Smooth muscle cell (in vitro differentiated cells): ENCODE measurements around the gene PRDM16. TPM values are rescaled to one million over a fixed set of nuclear protein-coding genes. Genes with fewer than 3 reads are reported as not detected.

Experiments used
- DNase-seq: peaks from one replicate; lab custom pipeline; 2025; ENCODE audit not compliant: unreplicated experiment; lab: John Stamatoyannopoulos, UW
- H2AFZ ChIP-seq: fragments of 200-600 bp; sonication (generic); 2 replicates; pipeline ENCODE4 v1.6.0; 2016; ENCODE audit warnings: antibody characterized with exemption, low read depth, mild to moderate bottlenecking
- H3F3A ChIP-seq: fragments of 200-600 bp; sonication (generic); 2 replicates; pipeline ENCODE4 v1.6.0; 2017; ENCODE audit warnings: antibody characterized with exemption, low read depth
- H3K27ac ChIP-seq: fragments of 200-600 bp; sonication (generic); 2 replicates; pipeline ENCODE4 v1.5.1; 2016; ENCODE audit warnings: low read depth, mild to moderate bottlenecking
- H3K27me3 ChIP-seq: fragments of 200-600 bp; sonication (generic); 2 replicates; pipeline ENCODE4 v1.6.1; 2016; ENCODE audit warnings: low read depth, mild to moderate bottlenecking
- H3K36me3 ChIP-seq: fragments of 200-600 bp; sonication (generic); 2 replicates; pipeline ENCODE4 v1.5.1; 2016; ENCODE audit warnings: low read depth
- H3K4me1 ChIP-seq: fragments of 200-600 bp; sonication (generic); 2 replicates; pipeline ENCODE4 v1.5.1; 2016; ENCODE audit warnings: low read depth
- H3K4me2 ChIP-seq: fragments of 200-600 bp; sonication (generic); 2 replicates; pipeline ENCODE4 v1.6.0; 2016; ENCODE audit warnings: mild to moderate bottlenecking
- H3K4me3 ChIP-seq: fragments of 200-600 bp; sonication (generic); 2 replicates; pipeline ENCODE4 v1.5.1; 2016; ENCODE audit warnings: mild to moderate bottlenecking
- H3K79me2 ChIP-seq: fragments of 200-600 bp; sonication (generic); 2 replicates; pipeline ENCODE4 v1.6.0; 2016; ENCODE audit warnings: low read depth, mild to moderate bottlenecking
- H3K9ac ChIP-seq: fragments of 200-600 bp; sonication (generic); 2 replicates; pipeline ENCODE4 v1.6.0; 2016; ENCODE audit warnings: low read depth
- H3K9me3 ChIP-seq: fragments of 200-600 bp; sonication (generic); replicated peaks from 2 replicates; pipeline ENCODE4 v1.5.1; 2016; ENCODE audit warnings: low read depth
- H4K20me1 ChIP-seq: fragments of 200-600 bp; sonication (generic); 2 replicates; pipeline ENCODE4 v1.6.0; 2016; ENCODE audit warnings: low read depth
- CTCF ChIP-seq: fragments of 200-600 bp; sonication (generic); IDR thresholded peaks from 2 replicates; pipeline ENCODE4 v1.5.1; 2017; ENCODE audit warnings: borderline replicate concordance, mild to moderate bottlenecking, antibody characterized with exemption; ENCODE audit not compliant: insufficient read depth, poor library complexity, severe bottlenecking
- WGBS: methylation state at CpG from one replicate; pipeline ENCODE4 v1.1.7; 2016; ENCODE audit warnings: low lambda C conversion rate; 5-methylcytosine and 5-hydroxymethylcytosine counted together
- polyA plus RNA-seq: library from polyadenylated mRNA; unstranded; fragments of >200 nt; fragmentation: Nextera tagmentation; extraction: Ambion mirVana; gene quantifications from 2 replicates; pipeline ENCODE4 v1.2.1, GENCODE V29; 2016
- total RNA-seq: library from RNA; depleted of rRNA; stranded (reverse); fragments of >200 nt; gene quantifications from 2 replicates; pipeline ENCODE4 v1.2.3, GENCODE V29; 2014

The PRDM16 gene
- total and polyA plus RNA-seq, 2 experiments from 2014 or later = 0.72 to 1.3 TPM

DNA sequence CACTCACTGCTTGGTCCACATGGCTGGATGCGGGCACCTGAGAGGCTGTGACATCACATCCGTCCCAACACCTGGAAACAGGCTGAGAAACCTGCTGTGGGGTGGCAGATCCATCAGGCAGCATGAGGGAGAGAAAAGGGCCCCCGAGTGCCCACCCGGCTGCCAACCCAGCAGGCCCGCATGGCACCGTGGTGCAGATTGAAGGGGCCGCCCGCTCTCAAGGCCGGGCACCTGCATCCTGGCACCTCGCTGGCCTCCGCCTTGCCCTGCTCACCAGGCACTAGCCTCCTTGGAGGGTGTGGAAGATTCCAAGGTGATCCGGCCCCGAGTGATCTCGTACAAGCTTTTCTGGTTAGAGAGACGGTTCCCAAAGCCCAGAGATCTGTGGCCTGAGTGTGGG is 110.5 kb downstream of the PRDM16 start:
- Histone ChIP-seq H3K27ac (no peak overlapping the region), H3K27me3 (no peaks in the 10 kb centered on the region), H4K20me1 (no peaks in the 10 kb centered on the region), H3K4me3 (no peak overlapping the region), H3K36me3 (no peaks in the 10 kb centered on the region), H2AFZ (no peak overlapping the region), H3K9me3 (no peaks in the 10 kb centered on the region), H3F3A (no peaks in the 10 kb centered on the region), H3K4me1 (no peaks in the 10 kb centered on the region), H3K79me2 (no peaks in the 10 kb centered on the region), H3K9ac (no peak overlapping the region), H3K4me2 (no peak overlapping the region)
- DNase-seq = no peak
- no peak for TF ChIP-seq CTCF
- 97% methylated on average over 15 of the region's 15 CpGs for WGBS

DNA sequence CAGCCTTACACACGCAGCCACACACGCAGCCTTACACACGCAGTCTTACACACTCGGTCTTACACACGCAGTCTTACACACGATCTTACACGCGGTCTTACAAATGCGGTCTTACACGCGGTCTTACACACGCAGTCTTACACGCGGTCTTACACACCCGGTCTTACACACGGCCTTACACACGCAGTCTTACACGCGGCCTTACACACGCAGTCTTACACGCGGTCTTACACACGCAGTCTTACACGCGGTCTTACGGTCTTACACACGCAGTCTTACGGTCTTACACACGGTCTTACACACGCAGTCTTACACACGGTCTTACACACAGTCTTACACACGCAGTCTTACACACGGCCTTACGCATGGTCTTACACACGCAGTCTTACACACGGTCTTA is 111.9 kb downstream of the PRDM16 start:
- H4K20me1 ChIP-seq = no peaks in the 10 kb centered on the region
- no peaks in the 10 kb centered on the region for H3K79me2 ChIP-seq
- H3K36me3 ChIP-seq = no peaks in the 10 kb centered on the region
- H3K27ac ChIP-seq = no peak overlapping the region
- H3K9me3 ChIP-seq = no peaks in the 10 kb centered on the region
- H2AFZ ChIP-seq = no peak overlapping the region
- no peak for TF ChIP-seq CTCF
- no peaks in the 10 kb centered on the region for H3K4me1 ChIP-seq
- H3K9ac ChIP-seq = no peak overlapping the region
- H3K4me2 ChIP-seq = no peak overlapping the region
- no peaks in the 10 kb centered on the region for H3K27me3 ChIP-seq
- WGBS = 89% methylated on average over 36 of the region's 36 CpGs
- no peak overlapping the region for H3K4me3 ChIP-seq
- no peak for DNase-seq
- no peaks in the 10 kb centered on the region for H3F3A ChIP-seq

- Histone ChIP-seq H3K27me3 (no peaks in the 10 kb centered on the region), H3K4me3 (no peak overlapping the region), H3K79me2 (no peaks in the 10 kb centered on the region), H4K20me1 (no peaks in the 10 kb centered on the region), H3K27ac (no peak overlapping the region), H3K4me2 (no peak overlapping the region), H3K9ac (no peak overlapping the region), H3K4me1 (no peaks in the 10 kb centered on the region), H3F3A (no peaks in the 10 kb centered on the region), H3K9me3 (no peaks in the 10 kb centered on the region), H3K36me3 (no peaks in the 10 kb centered on the region), H2AFZ (no peak overlapping the region)
- 92% methylated on average over 14 of the region's 14 CpGs for WGBS
- TF ChIP-seq CTCF = no peak
- DNase-seq = no peak
Measured at GRCh38 chr1:3181956-3182355, 113.0 kb downstream of the PRDM16 start.

DNA sequence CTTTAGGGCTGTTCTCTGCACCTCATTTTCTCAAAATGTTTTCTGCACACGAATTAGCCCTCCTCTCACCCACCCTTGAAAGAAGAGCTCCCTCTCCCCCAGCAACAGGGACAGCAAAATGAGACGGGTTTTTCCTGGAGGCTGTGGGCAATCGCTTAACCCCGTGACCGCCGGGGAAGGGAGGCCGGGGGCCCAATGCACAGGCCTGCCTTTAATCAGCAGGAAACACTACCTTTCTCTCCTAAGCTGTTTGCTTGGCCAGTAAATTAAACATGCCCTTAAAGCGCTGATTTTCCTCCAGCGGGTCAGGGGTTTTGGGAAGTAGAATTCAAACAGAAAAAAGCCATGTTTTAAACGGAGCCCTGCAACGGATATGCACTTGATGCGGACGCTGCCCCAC is 114.4 kb downstream of the PRDM16 start:
- H3K4me3 ChIP-seq = no peak overlapping the region
- no peak overlapping the region for H3K27ac ChIP-seq
- TF ChIP-seq CTCF = no peak
- H3F3A ChIP-seq = no peaks in the 10 kb centered on the region
- H2AFZ ChIP-seq = no peak overlapping the region
- DNase-seq = no peak
- no peaks in the 10 kb centered on the region for H3K36me3 ChIP-seq
- no peaks in the 10 kb centered on the region for H3K9me3 ChIP-seq
- no peak overlapping the region for H3K9ac ChIP-seq
- no peak overlapping the region for H3K4me2 ChIP-seq
- no peaks in the 10 kb centered on the region for H3K27me3 ChIP-seq
- H4K20me1 ChIP-seq = no peaks in the 10 kb centered on the region
- no peaks in the 10 kb centered on the region for H3K79me2 ChIP-seq
- WGBS = 86% methylated on average over 13 of the region's 13 CpGs
- no peaks in the 10 kb centered on the region for H3K4me1 ChIP-seq
